GM10266 (cell line): Measurements from ENCODE around the gene STXBP2.

Source experiments
- DNase-seq: peaks from one replicate; pipeline ENCODE4 v3.0.0; 2012; ENCODE audit errors: extremely low spot score
- CTCF ChIP-seq: IDR thresholded peaks from 2 replicates; pipeline ENCODE4 v1.5.1; 2012; ENCODE audit warnings: mild to moderate bottlenecking, low read depth; ENCODE audit not compliant: control insufficient read depth, insufficient read depth; ENCODE audit errors: missing control alignments

STXBP2 gene

GRCh38 chr19:7607212-7607873 lies 29.6 kb upstream of the STXBP2 start:
- no peak for DNase-seq
- TF ChIP-seq CTCF: no peak

GRCh38 chr19:7607874-7608560 lies 28.9 kb upstream of the STXBP2 start:
- no peak for TF ChIP-seq CTCF
- DNase-seq: no peak

- no peak for TF ChIP-seq CTCF
- no peak for DNase-seq
These were observed 26.2 kb upstream of the STXBP2 start for GRCh38 chr19:7610491-7611240.

- no peak for TF ChIP-seq CTCF
- DNase-seq: no peak
These were observed 25.2 kb upstream of the STXBP2 start for GRCh38 chr19:7611541-7612279.

GRCh38 chr19:7612282-7613274 lies 24.3 kb upstream of the STXBP2 start:
- no peak for DNase-seq
- no peak for TF ChIP-seq CTCF
